ENCODE data around the gene KRTAP9-4.

DNA sequence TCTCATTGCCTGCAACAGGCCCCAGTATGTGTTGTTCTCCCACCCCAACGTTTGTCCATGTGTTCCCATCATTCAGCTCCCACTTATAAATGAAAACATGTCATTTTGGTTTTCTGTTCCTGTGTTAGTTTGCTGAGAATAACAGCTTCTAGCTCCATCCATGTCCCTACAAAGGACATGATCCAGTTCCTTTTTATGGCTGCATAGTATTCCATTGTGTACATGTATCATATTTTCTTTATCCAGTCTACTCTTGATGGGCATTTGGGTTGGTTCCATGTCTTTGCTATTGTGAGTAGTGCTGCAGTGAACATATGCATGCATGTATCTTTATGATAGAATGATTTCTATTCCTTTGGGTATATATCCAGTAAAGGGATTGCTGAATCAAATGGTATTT lies 33.8 kb upstream of the KRTAP9-4 start:
- TF ChIP-seq SIN3A (IDR thresholded peaks at IDR 0.05; ENCODE audit: borderline replicate concordance, insufficient read depth, low read length) (no peak), POLR2AphosphoS5 (IDR thresholded peaks at IDR 0.05; ENCODE audit: low read depth, low read length) (no peak), TAF1 (IDR thresholded peaks at IDR 0.05; ENCODE audit: borderline replicate concordance, insufficient read depth, low read length) (no peak)
- TF ChIP-seq, protein P1, sequence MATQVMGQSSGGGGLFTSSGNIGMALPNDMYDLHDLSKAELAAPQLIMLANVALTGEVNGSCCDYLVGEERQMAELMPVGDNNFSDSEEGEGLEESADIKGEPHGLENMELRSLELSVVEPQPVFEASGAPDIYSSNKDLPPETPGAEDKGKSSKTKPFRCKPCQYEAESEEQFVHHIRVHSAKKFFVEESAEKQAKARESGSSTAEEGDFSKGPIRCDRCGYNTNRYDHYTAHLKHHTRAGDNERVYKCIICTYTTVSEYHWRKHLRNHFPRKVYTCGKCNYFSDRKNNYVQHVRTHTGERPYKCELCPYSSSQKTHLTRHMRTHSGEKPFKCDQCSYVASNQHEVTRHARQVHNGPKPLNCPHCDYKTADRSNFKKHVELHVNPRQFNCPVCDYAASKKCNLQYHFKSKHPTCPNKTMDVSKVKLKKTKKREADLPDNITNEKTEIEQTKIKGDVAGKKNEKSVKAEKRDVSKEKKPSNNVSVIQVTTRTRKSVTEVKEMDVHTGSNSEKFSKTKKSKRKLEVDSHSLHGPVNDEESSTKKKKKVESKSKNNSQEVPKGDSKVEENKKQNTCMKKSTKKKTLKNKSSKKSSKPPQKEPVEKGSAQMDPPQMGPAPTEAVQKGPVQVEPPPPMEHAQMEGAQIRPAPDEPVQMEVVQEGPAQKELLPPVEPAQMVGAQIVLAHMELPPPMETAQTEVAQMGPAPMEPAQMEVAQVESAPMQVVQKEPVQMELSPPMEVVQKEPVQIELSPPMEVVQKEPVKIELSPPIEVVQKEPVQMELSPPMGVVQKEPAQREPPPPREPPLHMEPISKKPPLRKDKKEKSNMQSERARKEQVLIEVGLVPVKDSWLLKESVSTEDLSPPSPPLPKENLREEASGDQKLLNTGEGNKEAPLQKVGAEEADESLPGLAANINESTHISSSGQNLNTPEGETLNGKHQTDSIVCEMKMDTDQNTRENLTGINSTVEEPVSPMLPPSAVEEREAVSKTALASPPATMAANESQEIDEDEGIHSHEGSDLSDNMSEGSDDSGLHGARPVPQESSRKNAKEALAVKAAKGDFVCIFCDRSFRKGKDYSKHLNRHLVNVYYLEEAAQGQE (IDR thresholded peaks at IDR 0.05; ENCODE audit: insufficient read depth in 1 of 2, low read depth in 2 of 2, low read length in 2 of 2) = no peak
